ENCODE data around the gene CHAD. TPM values are rescaled to one million over a fixed set of nuclear protein-coding genes. Genes with fewer than 3 reads are reported as not detected.

The CHAD gene
- total and polyA plus RNA-seq, 2 donors (not counting 1 experiment from before 2014, with no cell fraction given): 3.5 to 4.4 TPM

GRCh38 chr17:50466371-50467113 lies 2.1 kb downstream of the CHAD start:
- TF ChIP-seq EZH2 (IDR thresholded peaks at IDR 0.05; ENCODE audit: borderline replicate concordance, insufficient read depth, low read depth, low read length, poor library complexity, severe bottlenecking): no peak
- TF ChIP-seq, protein P1, sequence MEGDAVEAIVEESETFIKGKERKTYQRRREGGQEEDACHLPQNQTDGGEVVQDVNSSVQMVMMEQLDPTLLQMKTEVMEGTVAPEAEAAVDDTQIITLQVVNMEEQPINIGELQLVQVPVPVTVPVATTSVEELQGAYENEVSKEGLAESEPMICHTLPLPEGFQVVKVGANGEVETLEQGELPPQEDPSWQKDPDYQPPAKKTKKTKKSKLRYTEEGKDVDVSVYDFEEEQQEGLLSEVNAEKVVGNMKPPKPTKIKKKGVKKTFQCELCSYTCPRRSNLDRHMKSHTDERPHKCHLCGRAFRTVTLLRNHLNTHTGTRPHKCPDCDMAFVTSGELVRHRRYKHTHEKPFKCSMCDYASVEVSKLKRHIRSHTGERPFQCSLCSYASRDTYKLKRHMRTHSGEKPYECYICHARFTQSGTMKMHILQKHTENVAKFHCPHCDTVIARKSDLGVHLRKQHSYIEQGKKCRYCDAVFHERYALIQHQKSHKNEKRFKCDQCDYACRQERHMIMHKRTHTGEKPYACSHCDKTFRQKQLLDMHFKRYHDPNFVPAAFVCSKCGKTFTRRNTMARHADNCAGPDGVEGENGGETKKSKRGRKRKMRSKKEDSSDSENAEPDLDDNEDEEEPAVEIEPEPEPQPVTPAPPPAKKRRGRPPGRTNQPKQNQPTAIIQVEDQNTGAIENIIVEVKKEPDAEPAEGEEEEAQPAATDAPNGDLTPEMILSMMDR (IDR thresholded peaks at IDR 0.05): no peak
- intact Hi-C loops (cut with micrococcal nuclease): no loop called here
- Histone ChIP-seq H3K4me3 (ENCODE audit: control extremely low read depth in 1 of 5, extremely low read depth in 1 of 5, insufficient read depth in 1 of 5, low read depth in 2 of 5, low read length in 4 of 5) (no peak overlapping the region), H4K20me1 (ENCODE audit: control insufficient read depth, insufficient read depth, low read length, poor library complexity, severe bottlenecking) (no peaks in the 10 kb centered on the region), H3K9me3 (ENCODE audit: control extremely low read depth in 1 of 3, control insufficient read depth in 2 of 3, insufficient read depth in 1 of 3, low read length in 2 of 3) (peaks cover 0 to 23% (median 0%) of the 10 kb centered on the region in 3 donors), H3K27ac (ENCODE audit: low read length in 2 of 2) (peak overlapping the region; percentile 29 to 59), H3K9ac (ENCODE audit: low read length) (no peak overlapping the region), H3K27me3 (replicated peaks in 1 of 4; ENCODE audit: control extremely low read depth in 1 of 4, control insufficient read depth in 3 of 4, insufficient read depth in 4 of 4, low read length in 3 of 4) (peaks cover 0 to 29% (median 10%) of the 10 kb centered on the region in 4 experiments), H3K4me1 (ENCODE audit: control insufficient read depth in 2 of 2, insufficient read depth in 2 of 2, low read length in 2 of 2) (peaks cover 14 to 43% of the 10 kb centered on the region in 2 donors), H3K4me2 (replicated peaks; ENCODE audit: low read depth, low read length, poor library complexity, severe bottlenecking) (peak overlapping the region; percentile 40), H2AFZ (ENCODE audit: insufficient read depth, low read depth, low read length, poor library complexity, severe bottlenecking) (no peak overlapping the region), H3K36me3 (replicated peaks in 1 of 2; ENCODE audit: control extremely low read depth in 1 of 2, control insufficient read depth in 1 of 2, extremely low read depth in 1 of 2, insufficient read depth in 2 of 2, low read length in 1 of 2) (peaks cover 0 to 7% of the 10 kb centered on the region in 2 experiments), H3K79me2 (ENCODE audit: control insufficient read depth, insufficient read depth, low read length) (no peaks in the 10 kb centered on the region)
- Mint-ChIP-seq H3K27ac (peak overlapping the region; percentile 74), H3K4me1 (peaks cover 47% of the 10 kb centered on the region), H3K4me3 (peak overlapping the region; percentile 77), H3K9me3 (ENCODE audit: insufficient read depth) (no peaks in the 10 kb centered on the region), H3K27me3 (peaks cover 5% of the 10 kb centered on the region)
- ChIA-PET CTCF (interaction anchor here (0.6 kb wide), 1 partner anchor 372 kb away, joined by 3 read pairs; no protein-coding TSS in a partner anchor), POLR2A (no interaction called here)
- ATAC-seq (ENCODE audit: low read depth) (peak; percentile 59), DNase-seq (no peak)
- WGBS (ENCODE audit: insufficient coverage): 91% methylated on average over 6 of the region's 9 CpGs

DNA sequence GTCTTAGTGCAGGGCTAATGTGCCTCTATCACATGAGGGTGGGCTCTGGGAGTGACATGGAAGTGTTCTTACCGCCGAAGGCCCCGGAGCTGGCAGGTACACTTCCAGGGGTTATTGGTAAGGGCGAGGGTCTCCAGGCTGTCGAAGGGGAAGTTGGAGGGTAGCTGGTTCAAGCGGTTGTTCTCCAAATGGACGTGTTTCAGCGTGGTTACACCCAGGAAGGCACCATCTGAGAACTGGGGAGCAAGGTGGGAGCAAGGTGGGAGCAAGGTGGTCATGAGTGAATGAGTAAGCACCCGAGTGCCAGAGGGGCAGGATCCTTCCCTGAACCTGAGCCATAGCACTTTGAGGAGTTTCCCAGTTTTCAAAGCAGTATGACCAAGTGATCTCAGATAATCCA lies 3.0 kb downstream of the CHAD start:
- intact Hi-C loops (cut with micrococcal nuclease): no loop called here
- Histone ChIP-seq H3K4me1 (ENCODE audit: control insufficient read depth in 2 of 2, insufficient read depth in 2 of 2, low read length in 2 of 2) (peaks cover 14 to 43% of the 10 kb centered on the region in 2 donors), H3K4me2 (replicated peaks; ENCODE audit: low read depth, low read length, poor library complexity, severe bottlenecking) (no peak overlapping the region), H3K9me3 (ENCODE audit: control extremely low read depth in 1 of 3, control insufficient read depth in 2 of 3, insufficient read depth in 1 of 3, low read length in 2 of 3) (peaks cover 0 to 23% (median 0%) of the 10 kb centered on the region in 3 donors), H3K4me3 (ENCODE audit: control extremely low read depth in 1 of 5, extremely low read depth in 1 of 5, insufficient read depth in 1 of 5, low read depth in 2 of 5, low read length in 4 of 5) (no peak overlapping the region), H3K27ac (ENCODE audit: low read length in 2 of 2) (no peak overlapping the region), H3K9ac (ENCODE audit: low read length) (no peak overlapping the region), H3K27me3 (replicated peaks in 1 of 4; ENCODE audit: control extremely low read depth in 1 of 4, control insufficient read depth in 3 of 4, insufficient read depth in 4 of 4, low read length in 3 of 4) (peaks cover 0 to 29% (median 10%) of the 10 kb centered on the region in 4 experiments), H3K79me2 (ENCODE audit: control insufficient read depth, insufficient read depth, low read length) (no peaks in the 10 kb centered on the region), H2AFZ (ENCODE audit: insufficient read depth, low read depth, low read length, poor library complexity, severe bottlenecking) (no peak overlapping the region), H3K36me3 (replicated peaks in 1 of 2; ENCODE audit: control extremely low read depth in 1 of 2, control insufficient read depth in 1 of 2, extremely low read depth in 1 of 2, insufficient read depth in 2 of 2, low read length in 1 of 2) (peaks cover 0 to 7% of the 10 kb centered on the region in 2 experiments), H4K20me1 (ENCODE audit: control insufficient read depth, insufficient read depth, low read length, poor library complexity, severe bottlenecking) (no peaks in the 10 kb centered on the region)
- WGBS (ENCODE audit: insufficient coverage): 99% methylated on average over 6 of the region's 9 CpGs
- Mint-ChIP-seq H3K4me3 (peak overlapping the region; percentile 37), H3K27ac (peak overlapping the region; percentile 41), H3K27me3 (peaks cover 5% of the 10 kb centered on the region), H3K9me3 (ENCODE audit: insufficient read depth) (no peaks in the 10 kb centered on the region), H3K4me1 (peaks cover 47% of the 10 kb centered on the region)
- CTCF ChIA-PET: no interaction called here
- ATAC-seq (ENCODE audit: low read depth): no peak
- POLR2A ChIA-PET: no interaction called here
- TF ChIP-seq, protein P1 (IDR thresholded peaks at IDR 0.05): no peak
- TF ChIP-seq EZH2 (IDR thresholded peaks at IDR 0.05; ENCODE audit: borderline replicate concordance, insufficient read depth, low read depth, low read length, poor library complexity, severe bottlenecking): no peak
- no peak for DNase-seq
